ENCODE measurements around the gene ELF3.

The ELF3 gene

GRCh38 chr1:201989354-201990128 is 20.8 kb upstream of the ELF3 start:
- Histone ChIP-seq H3K4me1 (ENCODE audit: insufficient read depth, low read length) (peaks cover 7% of the 10 kb centered on the region; the same call in 1 of the 2 replicates), H3K9me3 (ENCODE audit: control insufficient read depth, insufficient read depth, low read length) (no peaks in the 10 kb centered on the region), H3K9ac (ENCODE audit: low read depth, low read length) (no peak overlapping the region), H3K36me3 (ENCODE audit: insufficient read depth, low read length) (peaks cover 21% of the 10 kb centered on the region)

- Histone ChIP-seq H3K4me1 (ENCODE audit: insufficient read depth, low read length) (peaks cover 7% of the 10 kb centered on the region; the same call in 1 of the 2 replicates), H3K9ac (ENCODE audit: low read depth, low read length) (no peak overlapping the region), H3K36me3 (ENCODE audit: insufficient read depth, low read length) (peaks cover 22% of the 10 kb centered on the region), H3K9me3 (ENCODE audit: control insufficient read depth, insufficient read depth, low read length) (no peaks in the 10 kb centered on the region)
Observed at GRCh38 chr1:201990427-201990826, 20.0 kb upstream of the ELF3 start.

GRCh38 chr1:201999625-202000238 is 10.7 kb upstream of the ELF3 start:
- Histone ChIP-seq H3K36me3 (ENCODE audit: insufficient read depth, low read length) (peaks cover 25% of the 10 kb centered on the region), H3K9ac (ENCODE audit: low read depth, low read length) (no peak overlapping the region), H3K9me3 (ENCODE audit: control insufficient read depth, insufficient read depth, low read length) (no peaks in the 10 kb centered on the region), H3K4me1 (ENCODE audit: insufficient read depth, low read length) (no peaks in the 10 kb centered on the region)

GRCh38 chr1:202002507-202002906 is 7.9 kb upstream of the ELF3 start:
- Histone ChIP-seq H3K9me3 (ENCODE audit: control insufficient read depth, insufficient read depth, low read length) (no peaks in the 10 kb centered on the region), H3K9ac (ENCODE audit: low read depth, low read length) (no peak overlapping the region), H3K36me3 (ENCODE audit: insufficient read depth, low read length) (peaks cover 32% of the 10 kb centered on the region), H3K4me1 (ENCODE audit: insufficient read depth, low read length) (peaks cover 8% of the 10 kb centered on the region)

GRCh38 chr1:202004711-202005110 is 5.7 kb upstream of the ELF3 start:
- Histone ChIP-seq H3K36me3 (ENCODE audit: insufficient read depth, low read length) (peaks cover 32% of the 10 kb centered on the region), H3K9ac (ENCODE audit: low read depth, low read length) (no peak overlapping the region), H3K4me1 (ENCODE audit: insufficient read depth, low read length) (peaks cover 20% of the 10 kb centered on the region), H3K9me3 (ENCODE audit: control insufficient read depth, insufficient read depth, low read length) (no peaks in the 10 kb centered on the region)

- H3K4me1 ChIP-seq (ENCODE audit: insufficient read depth, low read length): peaks cover 25% of the 10 kb centered on the region
- peaks cover 25% of the 10 kb centered on the region for H3K36me3 ChIP-seq (ENCODE audit: insufficient read depth, low read length)
- H3K9me3 ChIP-seq (ENCODE audit: control insufficient read depth, insufficient read depth, low read length): no peaks in the 10 kb centered on the region
- H3K9ac ChIP-seq (ENCODE audit: low read depth, low read length): no peak overlapping the region
Observed at GRCh38 chr1:202005958-202006357, 4.4 kb upstream of the ELF3 start.

GRCh38 chr1:202007304-202007703 is 3.1 kb upstream of the ELF3 start:
- H3K9ac ChIP-seq (ENCODE audit: low read depth, low read length): no peak overlapping the region
- H3K36me3 ChIP-seq (ENCODE audit: insufficient read depth, low read length): peaks cover 20% of the 10 kb centered on the region; the same call in 1 of the 2 replicates
- H3K4me1 ChIP-seq (ENCODE audit: insufficient read depth, low read length): peaks cover 25% of the 10 kb centered on the region
- H3K9me3 ChIP-seq (ENCODE audit: control insufficient read depth, insufficient read depth, low read length): no peaks in the 10 kb centered on the region

- H3K4me1 ChIP-seq (ENCODE audit: insufficient read depth, low read length): peaks cover 25% of the 10 kb centered on the region
- H3K36me3 ChIP-seq (ENCODE audit: insufficient read depth, low read length): peaks cover 17% of the 10 kb centered on the region; the same call in 1 of the 2 replicates
- no peaks in the 10 kb centered on the region for H3K9me3 ChIP-seq (ENCODE audit: control insufficient read depth, insufficient read depth, low read length)
- no peak overlapping the region for H3K9ac ChIP-seq (ENCODE audit: low read depth, low read length)
Observed at GRCh38 chr1:202007805-202008489, 2.4 kb upstream of the ELF3 start.

GRCh38 chr1:202009326-202010179 is 834 bp upstream of the ELF3 start:
- Histone ChIP-seq H3K9ac (ENCODE audit: low read depth, low read length) (peak overlapping the region; percentile 36), H3K36me3 (ENCODE audit: insufficient read depth, low read length) (peaks cover 9% of the 10 kb centered on the region; the same call in 1 of the 2 replicates), H3K4me1 (ENCODE audit: insufficient read depth, low read length) (peaks cover 25% of the 10 kb centered on the region), H3K9me3 (ENCODE audit: control insufficient read depth, insufficient read depth, low read length) (no peaks in the 10 kb centered on the region)

GRCh38 chr1:202011994-202012393 is 1.6 kb downstream of the ELF3 start:
- Histone ChIP-seq H3K9me3 (ENCODE audit: control insufficient read depth, insufficient read depth, low read length) (no peaks in the 10 kb centered on the region), H3K4me1 (ENCODE audit: insufficient read depth, low read length) (peaks cover 21% of the 10 kb centered on the region), H3K9ac (ENCODE audit: low read depth, low read length) (no peak overlapping the region), H3K36me3 (ENCODE audit: insufficient read depth, low read length) (no peaks in the 10 kb centered on the region)

GRCh38 chr1:202012544-202013478 is 2.4 kb downstream of the ELF3 start:
- H3K36me3 ChIP-seq (ENCODE audit: insufficient read depth, low read length): no peaks in the 10 kb centered on the region
- no peak overlapping the region for H3K9ac ChIP-seq (ENCODE audit: low read depth, low read length)
- no peaks in the 10 kb centered on the region for H3K9me3 ChIP-seq (ENCODE audit: control insufficient read depth, insufficient read depth, low read length)
- H3K4me1 ChIP-seq (ENCODE audit: insufficient read depth, low read length): peaks cover 19% of the 10 kb centered on the region

- Histone ChIP-seq H3K36me3 (ENCODE audit: insufficient read depth, low read length) (no peaks in the 10 kb centered on the region), H3K9ac (ENCODE audit: low read depth, low read length) (no peak overlapping the region), H3K4me1 (ENCODE audit: insufficient read depth, low read length) (peaks cover 25% of the 10 kb centered on the region), H3K9me3 (ENCODE audit: control insufficient read depth, insufficient read depth, low read length) (no peaks in the 10 kb centered on the region)
Observed at GRCh38 chr1:202013603-202014002, 3.2 kb downstream of the ELF3 start.

- Histone ChIP-seq H3K9ac (ENCODE audit: low read depth, low read length) (no peak overlapping the region), H3K4me1 (ENCODE audit: insufficient read depth, low read length) (peaks cover 28% of the 10 kb centered on the region), H3K36me3 (ENCODE audit: insufficient read depth, low read length) (no peaks in the 10 kb centered on the region), H3K9me3 (ENCODE audit: control insufficient read depth, insufficient read depth, low read length) (no peaks in the 10 kb centered on the region)
Observed at GRCh38 chr1:202014060-202014459, 3.7 kb downstream of the ELF3 start.
